ENCODE data around the gene INPP5B.
A peak's percentile ranks its signal among the peaks of the same experiment; 100 is the strongest.

INPP5B gene

DNA sequence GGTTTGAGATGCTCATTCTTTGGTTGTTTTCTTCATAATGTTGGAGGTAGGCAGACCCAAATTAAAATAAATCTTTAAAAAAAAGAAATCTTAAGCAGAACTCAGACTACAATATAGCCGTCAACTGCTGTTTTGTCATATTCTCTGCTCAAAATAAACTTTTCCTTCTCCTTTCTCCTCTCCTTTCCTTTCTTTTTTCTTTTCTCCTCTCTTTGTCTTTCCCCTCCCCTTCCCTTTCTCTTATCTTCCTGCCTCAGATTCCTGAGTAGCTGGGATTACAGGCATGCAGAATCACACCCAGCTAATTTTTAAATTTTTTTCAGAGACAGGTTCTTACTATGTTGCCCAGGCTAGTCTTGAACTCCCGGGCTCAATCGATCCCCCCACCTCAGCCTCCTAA lies 62.7 kb downstream of the INPP5B start:
- Mint-ChIP-seq H3K27me3 (no peaks in the 10 kb centered on the region), H3K36me3 (ENCODE audit: low read depth) (peaks cover 86% of the 10 kb centered on the region), H3K9me3 (no peaks in the 10 kb centered on the region), H3K4me1 (ENCODE audit: low read depth) (peaks cover 14% of the 10 kb centered on the region), H3K4me3 (no peak overlapping the region), H3K27ac (peak overlapping the region; percentile 46)
- no peak for DNase-seq

GRCh38 chr1:37883671-37884070 lies 63.2 kb downstream of the INPP5B start:
- H3K36me3 Mint-ChIP-seq (ENCODE audit: low read depth): peaks cover 81% of the 10 kb centered on the region
- H3K4me1 Mint-ChIP-seq (ENCODE audit: low read depth): peaks cover 14% of the 10 kb centered on the region
- no peak for DNase-seq
- H3K4me3 Mint-ChIP-seq: no peak overlapping the region
- no peaks in the 10 kb centered on the region for H3K27me3 Mint-ChIP-seq
- H3K27ac Mint-ChIP-seq: peak overlapping the region; percentile 74
- H3K9me3 Mint-ChIP-seq: no peaks in the 10 kb centered on the region

- Mint-ChIP-seq H3K4me3 (no peak overlapping the region), H3K9me3 (no peaks in the 10 kb centered on the region), H3K36me3 (ENCODE audit: low read depth) (peaks cover 73% of the 10 kb centered on the region), H3K27ac (peak overlapping the region; percentile 6), H3K4me1 (ENCODE audit: low read depth) (peaks cover 14% of the 10 kb centered on the region), H3K27me3 (no peaks in the 10 kb centered on the region)
- DNase-seq: no peak
Observed at GRCh38 chr1:37879865-37880264, 67.0 kb downstream of the INPP5B start.

- DNase-seq: no peak
- H3K9me3 Mint-ChIP-seq: no peaks in the 10 kb centered on the region
- peaks cover 3% of the 10 kb centered on the region for H3K4me1 Mint-ChIP-seq (ENCODE audit: low read depth)
- peak overlapping the region; percentile 33 for H3K27ac Mint-ChIP-seq
- H3K36me3 Mint-ChIP-seq (ENCODE audit: low read depth): peaks cover 80% of the 10 kb centered on the region
- no peaks in the 10 kb centered on the region for H3K27me3 Mint-ChIP-seq
- no peak overlapping the region for H3K4me3 Mint-ChIP-seq
Observed at GRCh38 chr1:37878071-37878470, 68.8 kb downstream of the INPP5B start.

- H3K36me3 Mint-ChIP-seq (ENCODE audit: low read depth): peaks cover 74% of the 10 kb centered on the region
- no peaks in the 10 kb centered on the region for H3K4me1 Mint-ChIP-seq (ENCODE audit: low read depth)
- H3K4me3 Mint-ChIP-seq: no peak overlapping the region
- H3K9me3 Mint-ChIP-seq: no peaks in the 10 kb centered on the region
- H3K27ac Mint-ChIP-seq: no peak overlapping the region
- no peaks in the 10 kb centered on the region for H3K27me3 Mint-ChIP-seq
- DNase-seq: no peak
Observed at GRCh38 chr1:37875833-37876232, 71.0 kb downstream of the INPP5B start.

GRCh38 chr1:37872692-37873091 lies 74.2 kb downstream of the INPP5B start:
- H3K9me3 Mint-ChIP-seq: no peaks in the 10 kb centered on the region
- no peaks in the 10 kb centered on the region for H3K4me1 Mint-ChIP-seq (ENCODE audit: low read depth)
- peaks cover 76% of the 10 kb centered on the region for H3K36me3 Mint-ChIP-seq (ENCODE audit: low read depth)
- no peak overlapping the region for H3K4me3 Mint-ChIP-seq
- DNase-seq: no peak
- peak overlapping the region; percentile 24 for H3K27ac Mint-ChIP-seq
- H3K27me3 Mint-ChIP-seq: no peaks in the 10 kb centered on the region

DNA sequence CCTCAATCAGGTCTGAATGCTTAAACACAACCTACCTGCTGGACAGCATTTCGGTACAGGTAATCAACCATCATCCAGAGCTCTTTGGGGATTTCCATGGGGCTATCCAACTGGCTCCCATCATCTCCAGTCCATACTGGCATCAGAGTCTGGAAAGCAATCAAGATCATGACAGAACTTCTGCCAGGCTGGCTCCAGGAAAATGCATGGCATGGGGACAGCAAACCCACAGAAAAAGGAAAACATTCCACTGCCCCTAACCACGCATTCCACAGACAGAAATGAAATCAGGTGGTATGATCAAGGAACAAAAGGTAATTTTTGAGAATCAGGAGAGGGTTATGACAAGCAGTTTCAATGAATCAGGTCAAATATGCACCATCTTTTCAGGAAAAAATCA lies 78.4 kb downstream of the INPP5B start:
- H3K27ac Mint-ChIP-seq: peak overlapping the region; percentile 13
- no peaks in the 10 kb centered on the region for H3K9me3 Mint-ChIP-seq
- no peaks in the 10 kb centered on the region for H3K27me3 Mint-ChIP-seq
- no peak for DNase-seq
- H3K36me3 Mint-ChIP-seq (ENCODE audit: low read depth): peaks cover 70% of the 10 kb centered on the region
- H3K4me3 Mint-ChIP-seq: no peak overlapping the region
- H3K4me1 Mint-ChIP-seq (ENCODE audit: low read depth): peaks cover 16% of the 10 kb centered on the region

DNA sequence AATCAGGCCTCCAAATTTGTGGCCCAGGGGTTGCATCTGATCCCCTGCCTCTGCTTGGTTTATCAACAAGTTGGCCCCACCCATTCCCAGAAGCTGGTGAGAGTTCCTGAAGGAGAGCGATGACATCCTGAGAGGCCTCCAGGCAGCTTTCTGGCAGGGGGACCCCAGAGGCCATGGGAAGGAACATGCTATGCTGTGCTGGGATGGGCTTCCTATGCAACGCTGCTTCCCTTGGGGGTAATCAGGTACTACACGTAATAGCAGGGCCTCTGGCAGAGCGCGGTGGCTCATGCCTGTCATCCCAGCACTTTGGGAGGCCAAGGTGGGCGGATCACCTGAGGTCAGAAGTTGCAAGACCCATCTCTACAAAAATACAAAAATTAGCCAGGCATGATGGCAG lies 79.1 kb downstream of the INPP5B start:
- Mint-ChIP-seq H3K36me3 (ENCODE audit: low read depth) (peaks cover 65% of the 10 kb centered on the region), H3K27ac (no peak overlapping the region), H3K4me3 (no peak overlapping the region), H3K9me3 (no peaks in the 10 kb centered on the region), H3K27me3 (no peaks in the 10 kb centered on the region), H3K4me1 (ENCODE audit: low read depth) (peaks cover 16% of the 10 kb centered on the region)
- DNase-seq: no peak

GRCh38 chr1:37866491-37866890 lies 80.4 kb downstream of the INPP5B start:
- Mint-ChIP-seq H3K4me1 (ENCODE audit: low read depth) (peaks cover 23% of the 10 kb centered on the region), H3K4me3 (no peak overlapping the region), H3K27ac (peak overlapping the region; percentile 76)

GRCh38 chr1:37865348-37866120 lies 81.3 kb downstream of the INPP5B start:
- peak overlapping the region; percentile 76 for H3K27ac Mint-ChIP-seq
- no peaks in the 10 kb centered on the region for H3K27me3 Mint-ChIP-seq
- no peak overlapping the region for H3K4me3 Mint-ChIP-seq
- H3K9me3 Mint-ChIP-seq: no peaks in the 10 kb centered on the region
- H3K36me3 Mint-ChIP-seq (ENCODE audit: low read depth): peaks cover 66% of the 10 kb centered on the region
- peaks cover 25% of the 10 kb centered on the region for H3K4me1 Mint-ChIP-seq (ENCODE audit: low read depth)
- DNase-seq: peak; percentile 40

More at GRCh38 chr1:37866491-37866890, 80.4 kb downstream of the INPP5B start:
- Mint-ChIP-seq H3K9me3 (no peaks in the 10 kb centered on the region), H3K27me3 (no peaks in the 10 kb centered on the region), H3K36me3 (ENCODE audit: low read depth) (peaks cover 65% of the 10 kb centered on the region)
- DNase-seq: no peak

GRCh38 chr1:37862330-37862729 lies 84.5 kb downstream of the INPP5B start:
- no peak for DNase-seq
- H3K27me3 Mint-ChIP-seq: no peaks in the 10 kb centered on the region
- H3K4me1 Mint-ChIP-seq (ENCODE audit: low read depth): peaks cover 44% of the 10 kb centered on the region
- H3K27ac Mint-ChIP-seq: peak overlapping the region; percentile 86
- no peaks in the 10 kb centered on the region for H3K9me3 Mint-ChIP-seq
- H3K36me3 Mint-ChIP-seq (ENCODE audit: low read depth): peaks cover 71% of the 10 kb centered on the region
- no peak overlapping the region for H3K4me3 Mint-ChIP-seq

GRCh38 chr1:37861151-37861550 lies 85.7 kb downstream of the INPP5B start:
- H3K4me3 Mint-ChIP-seq: no peak overlapping the region

GRCh38 chr1:37860346-37860666 lies 86.5 kb downstream of the INPP5B start:
- Mint-ChIP-seq H3K36me3 (ENCODE audit: low read depth) (peaks cover 75% of the 10 kb centered on the region), H3K4me3 (peak overlapping the region; percentile 95), H3K9me3 (no peaks in the 10 kb centered on the region), H3K4me1 (ENCODE audit: low read depth) (peaks cover 44% of the 10 kb centered on the region), H3K27me3 (no peaks in the 10 kb centered on the region), H3K27ac (peak overlapping the region; percentile 99)
- DNase-seq: no peak

More at GRCh38 chr1:37861151-37861550, 85.7 kb downstream of the INPP5B start:
- peaks cover 76% of the 10 kb centered on the region for H3K36me3 Mint-ChIP-seq (ENCODE audit: low read depth)
- H3K27me3 Mint-ChIP-seq: no peaks in the 10 kb centered on the region
- H3K4me1 Mint-ChIP-seq (ENCODE audit: low read depth): peaks cover 50% of the 10 kb centered on the region
- H3K9me3 Mint-ChIP-seq: no peaks in the 10 kb centered on the region
- H3K27ac Mint-ChIP-seq: peak overlapping the region; percentile 99
- DNase-seq: no peak

DNA sequence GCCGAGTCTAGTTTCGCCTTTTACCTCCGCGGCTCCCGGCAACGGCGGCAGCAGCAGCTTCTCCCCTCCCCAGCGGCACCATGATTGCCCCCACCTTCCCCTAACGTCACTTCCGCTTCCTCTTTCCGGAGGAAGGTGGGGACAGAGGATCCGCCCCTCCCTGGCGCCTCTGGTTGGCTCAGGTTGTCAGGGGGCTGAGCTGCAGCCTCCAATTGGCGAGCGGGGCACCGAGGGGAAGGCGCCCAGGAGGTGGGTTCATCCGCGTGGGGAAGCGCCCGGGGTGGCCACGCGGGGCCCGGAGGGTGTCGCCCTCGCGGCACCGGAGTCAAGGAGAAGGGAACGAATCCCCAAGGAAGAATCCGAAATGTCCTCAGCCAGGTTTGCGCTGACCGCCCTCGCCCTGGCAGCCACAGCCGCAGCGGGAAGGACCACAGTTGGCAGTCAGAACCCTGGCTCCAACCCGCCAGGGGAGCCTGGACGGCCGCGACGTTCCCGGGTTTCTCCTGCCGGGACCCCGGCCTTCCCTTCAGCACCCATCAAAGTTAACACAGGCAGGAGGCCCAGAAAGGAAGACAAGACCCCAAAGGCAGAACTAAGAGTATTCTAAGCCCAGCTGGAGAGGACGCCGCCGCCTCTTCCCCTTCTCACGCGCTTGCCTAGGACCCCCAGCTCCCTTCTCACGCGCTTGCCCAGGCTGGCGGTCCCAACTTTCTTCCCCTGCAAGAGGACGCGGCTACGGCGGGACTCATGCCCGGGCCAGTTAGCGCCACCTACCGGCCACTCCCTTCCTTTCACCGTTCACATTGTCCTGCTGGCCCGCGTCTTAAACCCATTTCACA lies 87.1 kb downstream of the INPP5B start, which contains the start of gene MTF1:
Gene MTF1, minus strand, starts transcription at position 86 of the 839 bp plus-strand sequence. CDS start 1,934 bp downstream, outside the sequence.
- Mint-ChIP-seq H3K4me3 (peak within 1 kb of the TSS; percentile 95), H3K27me3 (no peaks in the 10 kb centered on the region), H3K4me1 (ENCODE audit: low read depth) (peaks cover 46% of the 10 kb centered on the region), H3K36me3 (ENCODE audit: low read depth) (peaks cover 76% of the 10 kb centered on the region), H3K9me3 (no peaks in the 10 kb centered on the region), H3K27ac (peak within 1 kb of the TSS; percentile 99)
- DNase-seq: peak; percentile 96
